ENCODE results near the gene PARP9.

PARP9 gene

GRCh38 chr3:122564155-122564912, at the start of gene PARP9, which contains the start of gene DTX3L:
Gene PARP9, minus strand, starts transcription at chr3:122564300. Its CDS starts 4,680 bp downstream, at chr3:122559620.
Gene DTX3L, plus strand, starts transcription at chr3:122564338. Its CDS starts 89 bp downstream, at chr3:122564427.
- FAIRE-seq (no peak), DNase-seq (ENCODE audit: insufficient read length, low spot score) (peak; percentile 92)

GRCh38 chr3:122612696-122613095, 48.6 kb upstream of the PARP9 start:
- DNase-seq (ENCODE audit: insufficient read length, low spot score) (no peak), FAIRE-seq (no peak)

- peak; percentile 59 for DNase-seq (ENCODE audit: insufficient read length, low spot score)
Observed at GRCh38 chr3:122609798-122610559, 45.9 kb upstream of the PARP9 start.

GRCh38 chr3:122608916-122609315, 44.8 kb upstream of the PARP9 start:
- DNase-seq (ENCODE audit: insufficient read length, low spot score) (no peak), FAIRE-seq (no peak)

More at GRCh38 chr3:122609798-122610559, 45.9 kb upstream of the PARP9 start:
- FAIRE-seq = no peak

GRCh38 chr3:122606330-122606729, 42.2 kb upstream of the PARP9 start:
- FAIRE-seq (no peak), DNase-seq (ENCODE audit: insufficient read length, low spot score) (no peak)

GRCh38 chr3:122603056-122603455, 39.0 kb upstream of the PARP9 start:
- DNase-seq (ENCODE audit: insufficient read length, low spot score) (no peak), FAIRE-seq (no peak)

- FAIRE-seq = no peak
Observed at GRCh38 chr3:122602011-122602710, 38.1 kb upstream of the PARP9 start.

GRCh38 chr3:122598556-122598955, 34.5 kb upstream of the PARP9 start:
- DNase-seq (ENCODE audit: insufficient read length, low spot score) (no peak), FAIRE-seq (no peak)

More at GRCh38 chr3:122602011-122602710, 38.1 kb upstream of the PARP9 start:
- no peak for DNase-seq (ENCODE audit: insufficient read length, low spot score)

- no peak for FAIRE-seq
- DNase-seq (ENCODE audit: insufficient read length, low spot score) = no peak
Observed at GRCh38 chr3:122598151-122598550, 34.1 kb upstream of the PARP9 start.

GRCh38 chr3:122594025-122594424, 29.9 kb upstream of the PARP9 start:
- no peak for FAIRE-seq
- DNase-seq (ENCODE audit: insufficient read length, low spot score) = no peak

GRCh38 chr3:122590610-122591009, 26.5 kb upstream of the PARP9 start:
- DNase-seq (ENCODE audit: insufficient read length, low spot score) (no peak), FAIRE-seq (no peak)

- no peak for DNase-seq (ENCODE audit: insufficient read length, low spot score)
- FAIRE-seq = no peak
Observed at GRCh38 chr3:122589297-122589696, 25.2 kb upstream of the PARP9 start.

GRCh38 chr3:122587572-122587971, 23.5 kb upstream of the PARP9 start:
- no peak for FAIRE-seq

GRCh38 chr3:122586773-122587485, 22.8 kb upstream of the PARP9 start:
- DNase-seq (ENCODE audit: insufficient read length, low spot score) = no peak
- FAIRE-seq = no peak

More at GRCh38 chr3:122587572-122587971, 23.5 kb upstream of the PARP9 start:
- no peak for DNase-seq (ENCODE audit: insufficient read length, low spot score)

GRCh38 chr3:122586098-122586497, 22.0 kb upstream of the PARP9 start:
- DNase-seq (ENCODE audit: insufficient read length, low spot score) (no peak), FAIRE-seq (no peak)

GRCh38 chr3:122582390-122582789, 18.3 kb upstream of the PARP9 start:
- DNase-seq (ENCODE audit: insufficient read length, low spot score) (no peak), FAIRE-seq (no peak)

- FAIRE-seq (no peak), DNase-seq (ENCODE audit: insufficient read length, low spot score) (no peak)
Observed at GRCh38 chr3:122581622-122582021, 17.5 kb upstream of the PARP9 start.

- FAIRE-seq = no peak
- DNase-seq (ENCODE audit: insufficient read length, low spot score) = no peak
Observed at GRCh38 chr3:122580470-122580869, 16.4 kb upstream of the PARP9 start.

- DNase-seq (ENCODE audit: insufficient read length, low spot score) (no peak), FAIRE-seq (no peak)
Observed at GRCh38 chr3:122578069-122578740, 14.1 kb upstream of the PARP9 start.
